NT2/D1 (cell line): ENCODE measurements around the gene RAB11A.

Source experiments
- SUZ12 ChIP-seq: IDR thresholded peaks from 2 replicates; pipeline ENCODE4 v1.6.1; 2011; ENCODE audit not compliant: insufficient read length, insufficient read depth; ENCODE audit errors: extremely low read depth
- YY1 ChIP-seq: IDR thresholded peaks from 2 replicates; pipeline ENCODE4 v1.6.1; 2011; ENCODE audit not compliant: insufficient read length, insufficient read depth
- ZNF274 ChIP-seq: IDR thresholded peaks from 2 replicates; pipeline ENCODE4 v1.6.1; 2011; ENCODE audit warnings: mild to moderate bottlenecking, low read depth, low read length

DNA sequence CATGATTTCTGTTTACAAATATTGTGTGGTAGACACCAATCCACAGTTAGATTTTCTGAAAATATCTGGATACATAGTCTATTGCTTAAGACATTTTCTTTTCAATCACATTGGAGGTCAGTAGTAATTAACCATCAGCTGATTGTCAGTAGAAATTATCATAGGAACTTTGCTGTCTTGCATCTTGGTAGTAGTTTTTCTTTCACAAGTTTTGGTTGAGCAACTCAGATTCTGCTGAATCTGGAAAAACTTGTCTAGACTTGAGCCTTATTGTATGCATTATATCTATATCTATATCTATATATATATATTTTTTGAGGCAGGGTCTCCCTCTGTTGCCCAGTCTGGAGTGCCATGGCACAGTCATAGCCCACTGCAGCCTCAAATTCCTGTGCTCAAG, 4.0 kb downstream of the RAB11A start:
- TF ChIP-seq YY1, result no peak
- no peak for TF ChIP-seq ZNF274
- TF ChIP-seq SUZ12, result no peak
